ENCODE measurements around the gene HOPX.

Gene HOPX

GRCh38 chr4:56686537-56687231 lies 5.6 kb upstream of the HOPX start:
- Histone ChIP-seq H3K36me3 (no peaks in the 10 kb centered on the region), H3K4me1 (ENCODE audit: control insufficient read depth in 1 of 2, insufficient read depth in 1 of 2, low read depth in 1 of 2, low read length in 1 of 2) (peaks cover 0 to 5% of the 10 kb centered on the region in 2 experiments), H3K27me3 (no peaks in the 10 kb centered on the region), H3K4me3 (ENCODE audit: low read depth in 1 of 2, low read length in 1 of 2) (no peak overlapping the region), H3K9me3 (no peaks in the 10 kb centered on the region), H3K27ac (no peak overlapping the region)
- TF ChIP-seq, protein P1, sequence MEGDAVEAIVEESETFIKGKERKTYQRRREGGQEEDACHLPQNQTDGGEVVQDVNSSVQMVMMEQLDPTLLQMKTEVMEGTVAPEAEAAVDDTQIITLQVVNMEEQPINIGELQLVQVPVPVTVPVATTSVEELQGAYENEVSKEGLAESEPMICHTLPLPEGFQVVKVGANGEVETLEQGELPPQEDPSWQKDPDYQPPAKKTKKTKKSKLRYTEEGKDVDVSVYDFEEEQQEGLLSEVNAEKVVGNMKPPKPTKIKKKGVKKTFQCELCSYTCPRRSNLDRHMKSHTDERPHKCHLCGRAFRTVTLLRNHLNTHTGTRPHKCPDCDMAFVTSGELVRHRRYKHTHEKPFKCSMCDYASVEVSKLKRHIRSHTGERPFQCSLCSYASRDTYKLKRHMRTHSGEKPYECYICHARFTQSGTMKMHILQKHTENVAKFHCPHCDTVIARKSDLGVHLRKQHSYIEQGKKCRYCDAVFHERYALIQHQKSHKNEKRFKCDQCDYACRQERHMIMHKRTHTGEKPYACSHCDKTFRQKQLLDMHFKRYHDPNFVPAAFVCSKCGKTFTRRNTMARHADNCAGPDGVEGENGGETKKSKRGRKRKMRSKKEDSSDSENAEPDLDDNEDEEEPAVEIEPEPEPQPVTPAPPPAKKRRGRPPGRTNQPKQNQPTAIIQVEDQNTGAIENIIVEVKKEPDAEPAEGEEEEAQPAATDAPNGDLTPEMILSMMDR (IDR thresholded peaks at IDR 0.05), result no peak

DNA sequence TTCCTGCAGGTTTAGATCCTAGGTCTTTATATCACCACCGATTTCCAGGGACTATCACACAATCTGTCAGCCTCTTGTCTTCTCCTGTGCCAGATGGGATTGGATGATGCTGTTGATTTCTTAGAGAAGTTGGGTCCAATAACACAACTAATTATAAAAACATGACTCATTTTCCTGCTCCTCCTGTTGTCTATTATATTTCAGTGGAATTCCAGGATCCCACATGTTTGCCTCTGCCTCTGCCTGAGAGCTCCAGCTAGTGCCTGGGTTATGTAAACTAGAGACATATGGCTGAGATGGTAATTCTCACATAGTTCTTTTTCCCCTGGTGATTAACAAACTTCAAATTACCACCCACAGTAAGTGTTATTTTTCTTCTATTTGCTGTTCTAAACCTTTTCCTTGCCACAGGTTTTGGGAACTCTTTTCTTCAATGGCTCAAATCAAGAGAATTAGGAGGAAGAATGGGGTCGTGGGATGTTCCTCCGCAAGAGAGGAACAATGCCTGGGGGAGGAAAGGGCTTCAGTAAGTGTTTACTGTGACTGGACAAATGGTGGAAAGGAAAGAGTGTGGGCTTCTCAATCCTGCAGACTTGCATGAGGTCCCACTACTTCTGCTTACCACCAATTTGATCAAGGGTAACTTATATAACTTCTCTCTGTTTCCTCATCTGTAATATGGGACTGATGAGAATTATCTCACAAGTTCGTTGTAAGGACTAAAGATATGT lies 3.4 kb upstream of the HOPX start:
- H3K4me3 ChIP-seq (ENCODE audit: low read depth in 1 of 2, low read length in 1 of 2), result no peak overlapping the region
- no peaks in the 10 kb centered on the region for H3K27me3 ChIP-seq
- no peaks in the 10 kb centered on the region for H3K9me3 ChIP-seq
- H3K4me1 ChIP-seq (ENCODE audit: control insufficient read depth in 1 of 2, insufficient read depth in 1 of 2, low read depth in 1 of 2, low read length in 1 of 2), result peaks cover 0 to 12% of the 10 kb centered on the region in 2 experiments
- TF ChIP-seq, protein P1 (IDR thresholded peaks at IDR 0.05), result no peak
- no peak overlapping the region for H3K27ac ChIP-seq
- H3K36me3 ChIP-seq, result no peaks in the 10 kb centered on the region

DNA sequence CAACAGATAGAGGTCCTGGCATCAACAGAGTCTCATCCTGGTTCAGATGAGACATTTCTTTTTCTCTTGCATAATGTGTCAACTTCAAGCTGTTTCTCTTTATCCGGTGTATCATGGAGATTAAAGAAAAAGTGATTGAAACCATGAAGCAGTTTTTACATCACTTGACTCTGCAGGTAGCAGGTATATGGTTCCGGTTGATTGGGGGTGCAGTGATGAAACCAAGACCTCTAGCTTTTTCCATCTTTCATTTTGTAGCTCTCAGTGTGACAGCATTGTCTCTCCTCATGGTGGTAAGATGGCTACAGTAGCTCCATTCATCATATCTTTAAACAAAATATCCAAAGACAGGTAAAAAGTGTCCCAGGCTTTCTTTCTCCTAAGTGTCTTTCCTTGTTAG lies 2.4 kb upstream of the HOPX start:
- Histone ChIP-seq H3K4me3 (ENCODE audit: low read depth in 1 of 2, low read length in 1 of 2) (no peak overlapping the region), H3K9me3 (no peaks in the 10 kb centered on the region), H3K4me1 (ENCODE audit: control insufficient read depth in 1 of 2, insufficient read depth in 1 of 2, low read depth in 1 of 2, low read length in 1 of 2) (peaks cover 0 to 12% of the 10 kb centered on the region in 2 experiments), H3K36me3 (no peaks in the 10 kb centered on the region), H3K27me3 (no peaks in the 10 kb centered on the region), H3K27ac (no peak overlapping the region)
- TF ChIP-seq, protein P1 (IDR thresholded peaks at IDR 0.05), result no peak

DNA sequence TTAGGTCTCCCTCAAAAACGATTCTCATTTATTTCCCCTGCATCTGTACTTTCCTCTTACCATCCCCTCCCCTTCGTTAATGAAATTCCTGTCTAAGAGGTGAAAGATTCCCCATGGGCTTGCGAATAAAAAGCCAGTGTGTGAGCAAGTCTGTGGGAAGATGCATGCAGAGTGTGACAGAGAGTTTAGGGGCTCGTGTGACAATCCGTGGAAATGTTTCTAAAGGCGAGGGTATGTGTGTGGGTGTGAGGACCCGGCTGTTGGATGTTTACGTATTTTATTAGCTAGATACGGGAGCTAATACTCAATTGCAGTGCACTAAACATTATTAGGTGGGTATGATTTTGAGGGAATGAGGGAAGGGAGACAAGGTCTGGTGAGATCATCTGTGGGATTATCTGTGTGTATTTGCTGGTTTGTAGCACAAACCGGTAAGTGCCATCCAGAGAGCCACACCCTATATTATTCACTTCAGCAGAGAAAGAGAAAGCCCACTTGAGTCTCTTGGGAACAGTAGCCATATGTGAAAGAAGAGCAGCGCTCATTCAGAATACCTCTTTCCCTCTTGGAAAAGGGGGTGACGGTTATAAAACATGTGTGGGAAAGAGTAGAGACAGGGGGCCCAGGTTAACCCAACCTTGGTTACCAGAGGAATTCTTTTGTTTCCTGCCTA lies 893 bp upstream of the HOPX start:
- Histone ChIP-seq H3K27me3 (no peaks in the 10 kb centered on the region), H3K9me3 (no peaks in the 10 kb centered on the region), H3K4me3 (ENCODE audit: low read depth in 1 of 2, low read length in 1 of 2) (no peak overlapping the region), H3K4me1 (ENCODE audit: control insufficient read depth in 1 of 2, insufficient read depth in 1 of 2, low read depth in 1 of 2, low read length in 1 of 2) (peaks cover 0 to 12% of the 10 kb centered on the region in 2 experiments), H3K36me3 (no peaks in the 10 kb centered on the region), H3K27ac (no peak overlapping the region)
- TF ChIP-seq, protein P1 (IDR thresholded peaks at IDR 0.05), result no peak

- Histone ChIP-seq H3K27ac (no peak overlapping the region), H3K4me3 (ENCODE audit: low read depth in 1 of 2, low read length in 1 of 2) (no peak overlapping the region), H3K9me3 (no peaks in the 10 kb centered on the region), H3K36me3 (no peaks in the 10 kb centered on the region), H3K27me3 (no peaks in the 10 kb centered on the region), H3K4me1 (ENCODE audit: control insufficient read depth in 1 of 2, insufficient read depth in 1 of 2, low read depth in 1 of 2, low read length in 1 of 2) (peaks cover 0 to 12% of the 10 kb centered on the region in 2 experiments)
- TF ChIP-seq, protein P1 (IDR thresholded peaks at IDR 0.05), result no peak
Observed at GRCh38 chr4:56680266-56680665, 830 bp downstream of the HOPX start.
